Activated T-cell treated with anti-CD3 and anti-CD28 coated beads, Interleukin-2, amount 50 U/mL, for 4 hours (primary cell): ENCODE measurements around the gene SREBF2. TPM values are rescaled to one million over a fixed set of nuclear protein-coding genes. Genes with fewer than 3 reads are reported as not detected.
A peak's percentile ranks its signal among the peaks of the same experiment; 100 is the strongest.

Experiments used
- ATAC-seq, 2 donors: fragments of 200-7000 bp; cut with Tn5 transposase; one replicate each; pipeline ENCODE4 v1.10.0; 2021
- DNase-seq: peaks from one replicate; pipeline ENCODE4 v3.0.0-alpha.2; 2020
- H3K27me3 Mint-ChIP-seq: one replicate; pipeline ENCODE4 v1.8.0; 2021; ENCODE audit warnings: low read depth, mixed read lengths
- H3K36me3 Mint-ChIP-seq: one replicate; pipeline ENCODE4 v1.8.0; 2022; ENCODE audit warnings: mixed read lengths; ENCODE audit not compliant: insufficient read depth
- H3K4me1 Mint-ChIP-seq: one replicate; pipeline ENCODE4 v1.8.0; 2021; ENCODE audit warnings: low read depth, mixed read lengths
- H3K4me3 Mint-ChIP-seq: one replicate; pipeline ENCODE4 v1.8.0; 2021; ENCODE audit warnings: mild to moderate bottlenecking, moderate library complexity, mixed read lengths
- H3K9me3 Mint-ChIP-seq: one replicate; pipeline ENCODE4 v1.8.0; 2021; ENCODE audit warnings: mixed read lengths
- total RNA-seq, 3 donors: library from RNA; stranded (reverse); gene quantifications; one replicate each; pipeline ENCODE4 v1.2.1, GENCODE V29; 2021

Gene SREBF2
- total RNA-seq, 3 donors from 2014 or later, result 123 to 178 (median 155) TPM

- H3K4me3 Mint-ChIP-seq, result no peak overlapping the region
- no peaks in the 10 kb centered on the region for H3K9me3 Mint-ChIP-seq
- peaks cover 22% of the 10 kb centered on the region for H3K36me3 Mint-ChIP-seq
- H3K4me1 Mint-ChIP-seq, result no peaks in the 10 kb centered on the region
- ATAC-seq (no peak), DNase-seq (no peak)
- no peaks in the 10 kb centered on the region for H3K27me3 Mint-ChIP-seq
These were observed 19.0 kb upstream of the SREBF2 start for GRCh38 chr22:41813726-41814410.

GRCh38 chr22:41815716-41816115, 17.2 kb upstream of the SREBF2 start:
- Mint-ChIP-seq H3K4me1 (no peaks in the 10 kb centered on the region), H3K4me3 (no peak overlapping the region), H3K9me3 (no peaks in the 10 kb centered on the region), H3K36me3 (peaks cover 19% of the 10 kb centered on the region), H3K27me3 (no peaks in the 10 kb centered on the region)
- DNase-seq (no peak), ATAC-seq (no peak)

- H3K4me1 Mint-ChIP-seq, result no peaks in the 10 kb centered on the region
- H3K4me3 Mint-ChIP-seq, result no peak overlapping the region
- ATAC-seq (no peak), DNase-seq (no peak)
- no peaks in the 10 kb centered on the region for H3K9me3 Mint-ChIP-seq
- H3K36me3 Mint-ChIP-seq, result peaks cover 21% of the 10 kb centered on the region
- H3K27me3 Mint-ChIP-seq, result no peaks in the 10 kb centered on the region
These were observed 16.7 kb upstream of the SREBF2 start for GRCh38 chr22:41816241-41816640.

GRCh38 chr22:41816871-41817270, 16.0 kb upstream of the SREBF2 start:
- Mint-ChIP-seq H3K9me3 (no peaks in the 10 kb centered on the region), H3K4me1 (peaks cover 5% of the 10 kb centered on the region), H3K36me3 (peaks cover 18% of the 10 kb centered on the region), H3K4me3 (no peak overlapping the region), H3K27me3 (no peaks in the 10 kb centered on the region)
- no peak for DNase-seq
- no peak for ATAC-seq

GRCh38 chr22:41818011-41818410, 14.9 kb upstream of the SREBF2 start:
- Mint-ChIP-seq H3K36me3 (peaks cover 18% of the 10 kb centered on the region), H3K4me1 (peaks cover 16% of the 10 kb centered on the region), H3K4me3 (no peak overlapping the region), H3K9me3 (no peaks in the 10 kb centered on the region), H3K27me3 (no peaks in the 10 kb centered on the region)
- no peak for DNase-seq
- ATAC-seq, result no peak

- Mint-ChIP-seq H3K36me3 (peaks cover 16% of the 10 kb centered on the region), H3K9me3 (no peaks in the 10 kb centered on the region), H3K4me3 (no peak overlapping the region), H3K27me3 (no peaks in the 10 kb centered on the region), H3K4me1 (peaks cover 21% of the 10 kb centered on the region)
- no peak for ATAC-seq
- DNase-seq, result no peak
These were observed 14.3 kb upstream of the SREBF2 start for GRCh38 chr22:41818596-41818995.

GRCh38 chr22:41819257-41819656, 13.6 kb upstream of the SREBF2 start:
- peaks cover 21% of the 10 kb centered on the region for H3K36me3 Mint-ChIP-seq
- DNase-seq (no peak), ATAC-seq (no peak)
- H3K27me3 Mint-ChIP-seq, result no peaks in the 10 kb centered on the region
- H3K4me3 Mint-ChIP-seq, result no peak overlapping the region
- H3K4me1 Mint-ChIP-seq, result peaks cover 27% of the 10 kb centered on the region
- H3K9me3 Mint-ChIP-seq, result no peaks in the 10 kb centered on the region

- ATAC-seq (no peak), DNase-seq (no peak)
- H3K9me3 Mint-ChIP-seq, result no peaks in the 10 kb centered on the region
- peaks cover 29% of the 10 kb centered on the region for H3K4me1 Mint-ChIP-seq
- peaks cover 22% of the 10 kb centered on the region for H3K36me3 Mint-ChIP-seq
- no peak overlapping the region for H3K4me3 Mint-ChIP-seq
- H3K27me3 Mint-ChIP-seq, result no peaks in the 10 kb centered on the region
These were observed 12.5 kb upstream of the SREBF2 start for GRCh38 chr22:41820447-41820846.

GRCh38 chr22:41821471-41822316, 11.2 kb upstream of the SREBF2 start:
- Mint-ChIP-seq H3K27me3 (no peaks in the 10 kb centered on the region), H3K9me3 (no peaks in the 10 kb centered on the region), H3K36me3 (peaks cover 20% of the 10 kb centered on the region), H3K4me1 (peaks cover 31% of the 10 kb centered on the region), H3K4me3 (no peak overlapping the region)
- DNase-seq, result no peak
- no peak for ATAC-seq

- H3K4me1 Mint-ChIP-seq, result peaks cover 31% of the 10 kb centered on the region
- DNase-seq (peak; percentile 38), ATAC-seq (peak; percentile 99)
- peaks cover 20% of the 10 kb centered on the region for H3K36me3 Mint-ChIP-seq
- H3K9me3 Mint-ChIP-seq, result no peaks in the 10 kb centered on the region
- no peak overlapping the region for H3K4me3 Mint-ChIP-seq
- H3K27me3 Mint-ChIP-seq, result no peaks in the 10 kb centered on the region
These were observed 10.4 kb upstream of the SREBF2 start for GRCh38 chr22:41822317-41823057.

GRCh38 chr22:41823797-41824196, 9.1 kb upstream of the SREBF2 start:
- no peak for DNase-seq
- no peak for ATAC-seq
- no peaks in the 10 kb centered on the region for H3K27me3 Mint-ChIP-seq
- H3K4me3 Mint-ChIP-seq, result no peak overlapping the region
- H3K36me3 Mint-ChIP-seq, result peaks cover 20% of the 10 kb centered on the region
- H3K4me1 Mint-ChIP-seq, result peaks cover 36% of the 10 kb centered on the region
- H3K9me3 Mint-ChIP-seq, result no peaks in the 10 kb centered on the region

- Mint-ChIP-seq H3K9me3 (no peaks in the 10 kb centered on the region), H3K4me3 (no peak overlapping the region), H3K27me3 (no peaks in the 10 kb centered on the region), H3K36me3 (peaks cover 17% of the 10 kb centered on the region), H3K4me1 (peaks cover 38% of the 10 kb centered on the region)
- DNase-seq (no peak), ATAC-seq (no peak)
These were observed 7.5 kb upstream of the SREBF2 start for GRCh38 chr22:41825376-41825775.

GRCh38 chr22:41826021-41826420, 6.9 kb upstream of the SREBF2 start:
- Mint-ChIP-seq H3K4me3 (no peak overlapping the region), H3K9me3 (no peaks in the 10 kb centered on the region), H3K27me3 (no peaks in the 10 kb centered on the region), H3K36me3 (peaks cover 11% of the 10 kb centered on the region), H3K4me1 (peaks cover 39% of the 10 kb centered on the region)
- ATAC-seq (no peak), DNase-seq (no peak)
